Esophagus muscularis mucosa (tissue), 4 donors: Measurements from ENCODE around the gene ACY1. TPM values are rescaled to one million over a fixed set of nuclear protein-coding genes. Genes with fewer than 3 reads are reported as not detected.

Source experiments
- DNase-seq: peaks from one replicate; pipeline ENCODE4 v3.0.0-alpha.2; 2017; ENCODE audit errors: extremely low spot score
- H3K27ac ChIP-seq, 4 donors: fragments of 200-600 bp; sonication (generic); replicated peaks in 1 of 4; 1 replicate in 3 of 4; 2 replicates in 1 of 4; pipeline ENCODE4 v1.5.1; 2016 to 2019; ENCODE audit warnings: mild to moderate bottlenecking in 1 of 4
- H3K27me3 ChIP-seq, 4 donors: fragments of 200-600 bp; sonication (generic); one replicate each; pipeline versions ENCODE4 v1.5.1 to v1.6.0; 2016 to 2019
- H3K36me3 ChIP-seq, 4 donors: fragments of 200-600 bp; sonication (generic); one replicate each; pipeline ENCODE4 v1.5.1; 2016 to 2019
- H3K4me1 ChIP-seq, 4 donors: fragments of 200-600 bp; sonication (generic); one replicate each; pipeline ENCODE4 v1.5.1; 2016 to 2019
- H3K4me3 ChIP-seq, 4 donors: fragments of 200-600 bp; sonication (generic); 1 replicate in 2 of 4; 2 replicates in 2 of 4; pipeline ENCODE4 v1.5.1; 2016 to 2019; ENCODE audit warnings: mild to moderate bottlenecking in 4 of 4, moderate library complexity in 1 of 4
- H3K9me3 ChIP-seq, 4 donors: fragments of 200-600 bp; sonication (generic); 1 replicate in 3 of 4; 2 replicates in 1 of 4; pipeline ENCODE4 v1.5.1; 2016 to 2019
- CTCF ChIP-seq, 3 experiments: fragments of 200-600 bp in 2 of 3; fragments of 450-650 bp in 1 of 3; sonication (generic) in 2 of 3; IDR thresholded peaks; one replicate each; pipeline ENCODE4 v1.5.1; 2017 to 2019; ENCODE audit warnings: antibody characterized with exemption in 3 of 3, mild to moderate bottlenecking in 2 of 3, moderate library complexity in 1 of 3
- EP300 ChIP-seq: sonication (generic); formaldehyde crosslinking; IDR thresholded peaks from one replicate; pipeline ENCODE4 v1.6.1; 2017; ENCODE audit warnings: antibody characterized with exemption
- POLR2A ChIP-seq: fragments of 450-650 bp; IDR thresholded peaks from one replicate; pipeline ENCODE4 v1.6.1; 2017; ENCODE audit warnings: antibody characterized with exemption, moderate library complexity, mild to moderate bottlenecking, low read depth
- POLR2AphosphoS5 ChIP-seq, 2 donors: sonication (generic); formaldehyde crosslinking; IDR thresholded peaks; one replicate each; pipeline ENCODE4 v1.6.1; 2017; ENCODE audit warnings: antibody characterized with exemption in 2 of 2
- WGBS: methylation state at CpG from one replicate; pipeline ENCODE4 v1.1.5; 2018; 5-methylcytosine and 5-hydroxymethylcytosine counted together
- intact Hi-C: fragments of 100-400 bp; cut with DNase I; formaldehyde crosslinking; loops from one replicate; pipeline ENCODE4 v1.15.1; 2023
- total RNA-seq, 4 donors: library from RNA; depleted of rRNA; stranded (reverse); fragments of >200 nt; gene quantifications; one replicate each; pipeline versions ENCODE4 v1.1.0 to v1.2.1, GENCODE V29; 2016

Gene ACY1
- total RNA-seq, 4 donors from 2014 or later, result 10.0 to 19.2 (median 15.8) TPM

GRCh38 chr3:51966486-51966885 lies 16.8 kb upstream of the ACY1 start:
- Histone ChIP-seq H3K27me3 (no peaks in the 10 kb centered on the region), H3K9me3 (no peaks in the 10 kb centered on the region), H3K27ac (peak overlapping the region; percentile 92 to 97 (median 97)), H3K36me3 (peaks cover 0 to 8% (median 6%) of the 10 kb centered on the region in 4 donors), H3K4me3 (peak overlapping the region; percentile 77 to 98 (median 95)), H3K4me1 (peaks cover 46 to 72% (median 61%) of the 10 kb centered on the region in 4 donors)
- 70% methylated on average over 2 of the region's 5 CpGs for WGBS
- TF ChIP-seq CTCF (IDR thresholded peaks at IDR 0.05), result no peak
- TF ChIP-seq POLR2A, result no peak
- TF ChIP-seq EP300, result no peak
- TF ChIP-seq POLR2AphosphoS5 (IDR thresholded peaks at IDR 0.05), result no peak
- DNase-seq, result no peak
- intact Hi-C loops, result no loop called here

GRCh38 chr3:51966922-51967383 lies 16.4 kb upstream of the ACY1 start:
- intact Hi-C loops, result no loop called here
- peak overlapping the region; percentile 92 to 97 (median 97) for H3K27ac ChIP-seq
- peaks cover 0 to 8% (median 6%) of the 10 kb centered on the region in 4 donors for H3K36me3 ChIP-seq
- 9% methylated on average over 14 of the region's 33 CpGs for WGBS
- TF ChIP-seq CTCF (IDR thresholded peaks at IDR 0.05), result no peak
- TF ChIP-seq POLR2AphosphoS5 (IDR thresholded peaks at IDR 0.05), result no peak
- no peak for TF ChIP-seq EP300
- no peak for TF ChIP-seq POLR2A
- no peaks in the 10 kb centered on the region for H3K9me3 ChIP-seq
- DNase-seq, result no peak
- H3K27me3 ChIP-seq, result no peaks in the 10 kb centered on the region
- peak overlapping the region; percentile 77 to 98 (median 95) for H3K4me3 ChIP-seq
- peaks cover 46 to 69% (median 61%) of the 10 kb centered on the region in 4 donors for H3K4me1 ChIP-seq

- Histone ChIP-seq H3K27me3 (no peaks in the 10 kb centered on the region), H3K4me3 (peak within 1 kb of the TSS; percentile 77 to 98 (median 95)), H3K9me3 (no peaks in the 10 kb centered on the region), H3K4me1 (peaks cover 46 to 73% (median 57%) of the 10 kb centered on the region in 4 donors), H3K36me3 (peaks cover 0 to 8% (median 6%) of the 10 kb centered on the region in 4 donors), H3K27ac (peak within 1 kb of the TSS; percentile 92 to 97 (median 97))
- DNase-seq, result no peak
- intact Hi-C loops, result no loop called here
- WGBS, result 0% methylated on average over 3 of the region's 90 CpGs
- peak; percentile 48 to 84 for TF ChIP-seq POLR2AphosphoS5 (IDR thresholded peaks at IDR 0.05)
- no peak for TF ChIP-seq CTCF (IDR thresholded peaks at IDR 0.05)
- TF ChIP-seq EP300, result no peak
- TF ChIP-seq POLR2A, result peak; percentile 51
Observed at GRCh38 chr3:51967384-51968169, 15.8 kb upstream of the ACY1 start, which contains the start of gene PCBP4. Gene PCBP4 (minus strand): TSS chr3:51967454. CDS start chr3:51961240, 6,214 bp downstream.

DNA sequence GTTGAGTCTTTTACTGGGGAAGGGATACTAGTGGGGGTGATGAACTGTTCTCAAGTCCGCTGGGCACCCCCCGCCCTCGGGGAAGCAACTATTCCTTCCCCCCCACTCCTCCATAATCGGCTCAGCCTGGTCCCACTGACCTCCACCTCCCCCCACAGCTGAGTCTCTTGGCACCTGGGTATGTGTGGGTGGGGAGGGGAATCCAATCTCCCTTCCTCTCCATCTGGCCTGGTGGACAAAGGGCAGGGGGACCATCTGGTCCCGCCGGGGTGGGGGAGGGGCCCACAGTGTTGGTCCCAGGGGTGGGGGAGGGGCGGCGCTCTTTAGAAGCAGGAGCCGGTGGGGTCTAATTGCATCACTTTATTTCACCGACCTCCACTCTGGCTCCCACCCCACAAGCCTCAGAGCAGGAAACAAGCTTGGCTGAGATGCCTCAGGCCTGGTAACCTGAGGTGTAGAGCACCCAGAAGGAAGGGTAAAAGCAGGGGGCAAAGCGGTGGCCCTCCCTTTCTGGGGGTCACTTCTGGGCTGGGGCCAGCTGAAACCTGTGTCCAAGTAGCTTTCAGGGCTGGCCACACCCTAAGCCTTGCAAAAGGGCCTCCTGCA lies 15.1 kb upstream of the ACY1 start:
- H3K27ac ChIP-seq, result peak overlapping the region; percentile 92 to 97 (median 97)
- H3K4me1 ChIP-seq, result peaks cover 50 to 73% (median 58%) of the 10 kb centered on the region in 4 donors
- TF ChIP-seq POLR2AphosphoS5 (IDR thresholded peaks at IDR 0.05), result no peak
- TF ChIP-seq POLR2A, result no peak
- no peak for TF ChIP-seq CTCF (IDR thresholded peaks at IDR 0.05)
- H3K27me3 ChIP-seq, result no peaks in the 10 kb centered on the region
- peak overlapping the region; percentile 77 to 98 (median 95) for H3K4me3 ChIP-seq
- no peaks in the 10 kb centered on the region for H3K9me3 ChIP-seq
- intact Hi-C loops, result no loop called here
- DNase-seq, result no peak
- WGBS, result 14% methylated on average over 10 of the region's 11 CpGs
- H3K36me3 ChIP-seq, result peaks cover 0 to 8% (median 6%) of the 10 kb centered on the region in 4 donors
